ENCODE results near the gene CNTN2. TPM values are rescaled to one million over a fixed set of nuclear protein-coding genes. Genes with fewer than 3 reads are reported as not detected.

Gene CNTN2
- total and polyA plus RNA-seq, 2 of the 4 experiments (the other 2 are of a cell fraction) = not detected

DNA sequence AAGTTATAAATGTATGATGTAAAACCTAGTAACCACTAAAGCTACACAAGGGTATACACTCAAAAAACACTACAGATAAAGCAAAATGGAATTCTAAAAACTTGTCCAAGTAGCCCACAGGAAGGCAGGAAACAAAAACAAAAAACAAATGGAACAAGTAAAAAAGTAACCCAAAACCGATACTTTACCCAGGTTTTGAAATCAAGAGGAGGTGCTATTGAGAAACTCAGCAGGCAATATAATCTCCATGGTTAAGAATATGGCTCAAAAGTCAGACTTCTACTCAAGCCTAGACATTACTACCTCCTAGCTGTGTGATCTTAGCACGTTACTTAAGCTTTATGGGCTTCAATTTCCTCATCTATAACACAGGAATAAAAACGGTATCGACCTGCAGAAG is 65.5 kb downstream of the CNTN2 start:
- Histone ChIP-seq H4K20me1 (ENCODE audit: insufficient read depth, low read length) (no peaks in the 10 kb centered on the region), H3K4ac (ENCODE audit: low read depth, low read length) (no peak overlapping the region), H3K27ac (ENCODE audit: insufficient read depth, low read length) (no peak overlapping the region), H3K36me3 (ENCODE audit: control insufficient read depth, insufficient read depth, low read length) (peaks cover 26% of the 10 kb centered on the region), H3K79me1 (ENCODE audit: low read depth in 1 of 2, low read length in 2 of 2) (peaks cover 16% of the 10 kb centered on the region in 2 experiments; a peak in 3 of 4 replicates), H3K27me3 (ENCODE audit: control insufficient read depth, insufficient read depth, low read length) (no peaks in the 10 kb centered on the region), H4K8ac (ENCODE audit: low read depth in 2 of 2, low read length in 2 of 2) (no peak overlapping the region), H2BK15ac (ENCODE audit: low read depth, low read length) (no peak overlapping the region), H3K14ac (replicated peaks; ENCODE audit: low read depth, low read length) (no peak overlapping the region), H3K4me1 (ENCODE audit: control insufficient read depth, insufficient read depth, low read length) (no peaks in the 10 kb centered on the region), H3K18ac (ENCODE audit: low read depth, low read length) (no peak overlapping the region), H2AK9ac (replicated peaks; ENCODE audit: low read depth, low read length, poor library complexity) (no peak overlapping the region), H3K23ac (ENCODE audit: low read depth, low read length) (no peak overlapping the region), H4K5ac (ENCODE audit: low read depth, low read length) (no peak overlapping the region), H2BK120ac (ENCODE audit: low read depth, low read length) (no peak overlapping the region), H3K9ac (ENCODE audit: low read depth, low read length) (no peak overlapping the region), H2BK20ac (ENCODE audit: low read depth, low read length) (no peak overlapping the region), H2AFZ (replicated peaks; ENCODE audit: low read length, poor library complexity) (no peak overlapping the region), H3K56ac (ENCODE audit: extremely low read depth, insufficient read depth, low read length) (no peak overlapping the region), H4K91ac (ENCODE audit: insufficient read depth, low read depth, low read length) (no peak overlapping the region), H2BK5ac (ENCODE audit: low read depth, low read length, poor library complexity, severe bottlenecking) (no peak overlapping the region), H3K4me2 (ENCODE audit: low read depth, low read length) (no peak overlapping the region), H3K9me3 (ENCODE audit: control insufficient read depth, insufficient read depth, low read length) (no peaks in the 10 kb centered on the region), H2AK5ac (ENCODE audit: low read depth, low read length) (no peak overlapping the region), H3K9me1 (ENCODE audit: insufficient read depth, low read length) (peaks cover 5% of the 10 kb centered on the region), H3K4me3 (ENCODE audit: insufficient read depth, low read depth, low read length) (no peak overlapping the region)
- BruUV-seq (replicated peaks) = no TSS peak
- TF ChIP-seq, protein P1, sequence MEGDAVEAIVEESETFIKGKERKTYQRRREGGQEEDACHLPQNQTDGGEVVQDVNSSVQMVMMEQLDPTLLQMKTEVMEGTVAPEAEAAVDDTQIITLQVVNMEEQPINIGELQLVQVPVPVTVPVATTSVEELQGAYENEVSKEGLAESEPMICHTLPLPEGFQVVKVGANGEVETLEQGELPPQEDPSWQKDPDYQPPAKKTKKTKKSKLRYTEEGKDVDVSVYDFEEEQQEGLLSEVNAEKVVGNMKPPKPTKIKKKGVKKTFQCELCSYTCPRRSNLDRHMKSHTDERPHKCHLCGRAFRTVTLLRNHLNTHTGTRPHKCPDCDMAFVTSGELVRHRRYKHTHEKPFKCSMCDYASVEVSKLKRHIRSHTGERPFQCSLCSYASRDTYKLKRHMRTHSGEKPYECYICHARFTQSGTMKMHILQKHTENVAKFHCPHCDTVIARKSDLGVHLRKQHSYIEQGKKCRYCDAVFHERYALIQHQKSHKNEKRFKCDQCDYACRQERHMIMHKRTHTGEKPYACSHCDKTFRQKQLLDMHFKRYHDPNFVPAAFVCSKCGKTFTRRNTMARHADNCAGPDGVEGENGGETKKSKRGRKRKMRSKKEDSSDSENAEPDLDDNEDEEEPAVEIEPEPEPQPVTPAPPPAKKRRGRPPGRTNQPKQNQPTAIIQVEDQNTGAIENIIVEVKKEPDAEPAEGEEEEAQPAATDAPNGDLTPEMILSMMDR (conservative IDR thresholded peaks at IDR 0.05; ENCODE audit: low read depth, low read length) = no peak
- no peak for TF ChIP-seq BHLHE40 (IDR thresholded peaks at IDR 0.05; ENCODE audit: low read depth, low read length)
- TF ChIP-seq, protein P2, sequence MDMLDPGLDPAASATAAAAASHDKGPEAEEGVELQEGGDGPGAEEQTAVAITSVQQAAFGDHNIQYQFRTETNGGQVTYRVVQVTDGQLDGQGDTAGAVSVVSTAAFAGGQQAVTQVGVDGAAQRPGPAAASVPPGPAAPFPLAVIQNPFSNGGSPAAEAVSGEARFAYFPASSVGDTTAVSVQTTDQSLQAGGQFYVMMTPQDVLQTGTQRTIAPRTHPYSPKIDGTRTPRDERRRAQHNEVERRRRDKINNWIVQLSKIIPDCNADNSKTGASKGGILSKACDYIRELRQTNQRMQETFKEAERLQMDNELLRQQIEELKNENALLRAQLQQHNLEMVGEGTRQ (IDR thresholded peaks at IDR 0.05; ENCODE audit: low read depth, low read length) = no peak
- TF ChIP-seq POLR2A (IDR thresholded peaks at IDR 0.05; ENCODE audit: low read depth, low read length) = no peak
- no peak for TF ChIP-seq NFE2L2 (IDR thresholded peaks at IDR 0.05; ENCODE audit: low read depth, low read length)
- TF ChIP-seq CEBPB (IDR thresholded peaks at IDR 0.05; ENCODE audit: low read depth, low read length) = no peak
- TF ChIP-seq MAZ (IDR thresholded peaks at IDR 0.05; ENCODE audit: borderline replicate concordance, low read depth, low read length) = no peak
- TF ChIP-seq FOS (IDR thresholded peaks at IDR 0.05; ENCODE audit: low read depth, low read length) = no peak
- TF ChIP-seq SMC3 (IDR thresholded peaks at IDR 0.05; ENCODE audit: low read depth, low read length) = no peak
- TF ChIP-seq MXI1 (IDR thresholded peaks at IDR 0.05; ENCODE audit: borderline replicate concordance, low read depth, low read length) = no peak
- TF ChIP-seq CHD1 (IDR thresholded peaks at IDR 0.05; ENCODE audit: low read depth, low read length) = no peak
- TF ChIP-seq, protein P3, sequence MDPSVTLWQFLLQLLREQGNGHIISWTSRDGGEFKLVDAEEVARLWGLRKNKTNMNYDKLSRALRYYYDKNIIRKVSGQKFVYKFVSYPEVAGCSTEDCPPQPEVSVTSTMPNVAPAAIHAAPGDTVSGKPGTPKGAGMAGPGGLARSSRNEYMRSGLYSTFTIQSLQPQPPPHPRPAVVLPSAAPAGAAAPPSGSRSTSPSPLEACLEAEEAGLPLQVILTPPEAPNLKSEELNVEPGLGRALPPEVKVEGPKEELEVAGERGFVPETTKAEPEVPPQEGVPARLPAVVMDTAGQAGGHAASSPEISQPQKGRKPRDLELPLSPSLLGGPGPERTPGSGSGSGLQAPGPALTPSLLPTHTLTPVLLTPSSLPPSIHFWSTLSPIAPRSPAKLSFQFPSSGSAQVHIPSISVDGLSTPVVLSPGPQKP (IDR thresholded peaks at IDR 0.05; ENCODE audit: borderline replicate concordance, low read depth, low read length) = no peak
- TF ChIP-seq RCOR1 (IDR thresholded peaks at IDR 0.05; ENCODE audit: insufficient replicate concordance, low read length) = no peak
- no peak for TF ChIP-seq RAD21 (IDR thresholded peaks at IDR 0.05; ENCODE audit: low read length)
- no peak for TF ChIP-seq RFX5 (IDR thresholded peaks at IDR 0.05; ENCODE audit: low read depth, low read length)
- CTCF ChIA-PET = interaction anchor here (1.1 to 1.3 kb wide), 2 partner anchors 9 to 10 kb away, joined by 3 read pairs; no protein-coding TSS in a partner anchor
- peak; percentile 24; the same call in 1 of the 2 replicates for ATAC-seq (ENCODE audit: low read depth)
- no peak for DNase-seq
- dilution Hi-C loops (cut with HindIII; ENCODE audit: low sequenced_read_pairs, unreplicated experiment) = no loop called here
- POLR2A ChIA-PET (ENCODE audit: unreplicated experiment) = no interaction called here
- WGBS, 2 experiments (ENCODE audit: extremely low coverage in 2 of 2, insufficient read length in 1 of 2) = no CpG with 5 or more reads among the region's 4 CpGs
- in situ Hi-C loops (cut with MboI; ENCODE audit: low sequenced_read_pairs) = no loop called here
- intact Hi-C loops (cut with micrococcal nuclease) = no loop called here
